K562 (cell line): ENCODE results near the gene FILIP1L.

ENCODE experiments used
- CTCF ChIP-seq, 3 experiments: IDR thresholded peaks in 2 of 3; conservative IDR thresholded peaks in 1 of 3; 2 replicates each; pipeline ENCODE4 v1.5.1; 2011 to 2012; ENCODE audit warnings: low read length in 3 of 3, mild to moderate bottlenecking in 3 of 3, control low read depth in 2 of 3, improper control_type of control experiment in 1 of 3, inconsistent platforms in 1 of 3, low read depth in 1 of 3, mixed read lengths in 1 of 3, moderate library complexity in 1 of 3; ENCODE audit not compliant: insufficient read depth in 2 of 3
- E2F1 ChIP-seq: sonication (generic); formaldehyde crosslinking; IDR thresholded peaks from 2 replicates; pipeline ENCODE4 v1.8.1; 2023; ENCODE audit warnings: mild to moderate bottlenecking, missing genetic modification reagents, moderate library complexity
- HDAC1 ChIP-seq, 2 experiments: fragments of 450-650 bp; IDR thresholded peaks; 2 replicates each; pipeline ENCODE4 v1.6.1; 2016 to 2017; ENCODE audit warnings: inconsistent platforms in 1 of 2, mild to moderate bottlenecking in 1 of 2, moderate library complexity in 1 of 2
- HDAC2 ChIP-seq: fragments of 450-650 bp; IDR thresholded peaks from 2 replicates; pipeline ENCODE4 v1.6.1; 2016; ENCODE audit warnings: mild to moderate bottlenecking

GRCh38 chr3:100151024-100151707 lies 36.9 kb upstream of the FILIP1L start:
- TF ChIP-seq CTCF (IDR thresholded peaks at IDR 0.05 in 2 of 3, conservative IDR thresholded peaks at IDR 0.05 in 1 of 3; ENCODE audit: insufficient read depth in 2 of 3, low read depth in 1 of 3, low read length in 3 of 3) (no peak), E2F1 (CRISPR knock-in tag) (no peak), HDAC2 (no peak), HDAC1 (IDR thresholded peaks at IDR 0.05) (no peak)
